ENCODE data around the gene OSBP.

GRCh38 chr11:59573216-59573615, 42.4 kb downstream of the OSBP start:
- no peak for TF ChIP-seq CTCF (IDR thresholded peaks at IDR 0.05; ENCODE audit: low read length)
- TF ChIP-seq EZH2 (IDR thresholded peaks at IDR 0.05; ENCODE audit: borderline replicate concordance, low read length) = no peak

Data from OCI-LY1 (cell line).